Neural cell (in vitro differentiated cells): Measurements from ENCODE around the gene PRR18. TPM values are rescaled to one million over a fixed set of nuclear protein-coding genes. Genes with fewer than 3 reads are reported as not detected.

Experiments used
- H2AFZ ChIP-seq: fragments of 200-600, 300-800 bp; sonication (generic), shearing (Covaris generic); 2 replicates; pipeline ENCODE4 v1.6.0; 2014; ENCODE audit warnings: low read depth, mild to moderate bottlenecking, antibody characterized with exemption, low read length, moderate library complexity
- H3F3A ChIP-seq: fragments of 200-600 bp; shearing (Covaris generic); 2 replicates; pipeline ENCODE4 v1.6.1; 2016; ENCODE audit warnings: mild to moderate bottlenecking, moderate library complexity, mixed read lengths, antibody characterized with exemption, low read length; ENCODE audit not compliant: insufficient read depth, poor library complexity, severe bottlenecking
- H3K27ac ChIP-seq: fragments of 200-600, 300-800 bp; sonication (generic), shearing (Covaris generic); 2 replicates; pipeline ENCODE4 v1.5.1; 2014; ENCODE audit warnings: mild to moderate bottlenecking, low read length, moderate library complexity
- H3K27me3 ChIP-seq: fragments of 300-800, 200-600 bp; sonication (generic), shearing (Covaris generic); 2 replicates; pipeline ENCODE4 v1.6.0; 2014; ENCODE audit warnings: mild to moderate bottlenecking, low read depth, low read length, moderate library complexity; ENCODE audit not compliant: insufficient read depth
- H3K36me3 ChIP-seq: fragments of 300-800, 200-600 bp; sonication (generic), shearing (Covaris generic); 2 replicates; pipeline ENCODE4 v1.5.1; 2014; ENCODE audit warnings: mild to moderate bottlenecking, antibody characterized with exemption, low read length, moderate library complexity; ENCODE audit not compliant: insufficient read depth
- H3K4me2 ChIP-seq: fragments of 300-800, 200-600 bp; sonication (generic), shearing (Covaris generic); 2 replicates; pipeline ENCODE4 v1.6.0; 2014; ENCODE audit warnings: mild to moderate bottlenecking, low read length
- H3K4me3 ChIP-seq: fragments of 300-800, 200-600 bp; sonication (generic), shearing (Covaris generic); 2 replicates; pipeline ENCODE4 v1.5.1; 2014; ENCODE audit warnings: mild to moderate bottlenecking, low read length, moderate library complexity
- H3K79me2 ChIP-seq: fragments of 200-600 bp; shearing (Covaris generic); replicated peaks from 2 replicates; pipeline ENCODE4 v1.6.0; 2014; ENCODE audit warnings: mild to moderate bottlenecking, low read length, moderate library complexity; ENCODE audit not compliant: insufficient read depth
- H3K9ac ChIP-seq: fragments of 300-800, 200-600 bp; sonication (generic), shearing (Covaris generic); 2 replicates; pipeline ENCODE4 v1.6.1; 2016; ENCODE audit warnings: mild to moderate bottlenecking, low read length, mixed read lengths
- H3K9me2 ChIP-seq: fragments of 200-600 bp; shearing (Covaris generic); 2 replicates; pipeline ENCODE4 v1.6.1; 2016; ENCODE audit warnings: mild to moderate bottlenecking, low read length, mixed read lengths; ENCODE audit not compliant: insufficient read depth
- H3K9me3 ChIP-seq: fragments of 200-600, 300-800 bp; sonication (generic), shearing (Covaris generic); 2 replicates; pipeline ENCODE4 v1.6.1; 2016; ENCODE audit warnings: mild to moderate bottlenecking, mixed run types, low read length, moderate library complexity, mixed read lengths
- H4K20me1 ChIP-seq: fragments of 200-600 bp; shearing (Covaris generic); 2 replicates; pipeline ENCODE4 v1.6.1; 2016; ENCODE audit warnings: mild to moderate bottlenecking, mixed run types; ENCODE audit not compliant: insufficient read depth
- EP300 ChIP-seq: fragments of 450-650 bp; conservative IDR thresholded peaks from 2 replicates; pipeline ENCODE4 v1.6.1; 2014; ENCODE audit warnings: antibody characterized with exemption, mild to moderate bottlenecking, moderate library complexity; ENCODE audit not compliant: poor library complexity, severe bottlenecking
- EZH2 ChIP-seq: fragments of 200-600, 300-800 bp; shearing (Covaris generic), sonication (generic); IDR thresholded peaks from 2 replicates; pipeline ENCODE4 v1.6.1; 2014; ENCODE audit warnings: antibody characterized with exemption, low read length, borderline replicate concordance, mild to moderate bottlenecking; ENCODE audit not compliant: insufficient read depth, poor library complexity, severe bottlenecking
- MXI1 ChIP-seq: fragments of 450-650 bp; conservative IDR thresholded peaks from 2 replicates; pipeline ENCODE4 v1.6.1; 2014; ENCODE audit warnings: antibody characterized with exemption, mild to moderate bottlenecking; ENCODE audit not compliant: poor library complexity, severe bottlenecking
- POLR2AphosphoS5 ChIP-seq: IDR thresholded peaks from 2 replicates; pipeline ENCODE4 v1.6.1; 2012
- RAD21 ChIP-seq: fragments of 450-650 bp; conservative IDR thresholded peaks from 2 replicates; pipeline ENCODE4 v1.6.1; 2014; ENCODE audit warnings: antibody characterized with exemption, mild to moderate bottlenecking, moderate library complexity
- SMC3 ChIP-seq: fragments of 450-650 bp; conservative IDR thresholded peaks from 2 replicates; pipeline ENCODE4 v1.6.1; 2014; ENCODE audit warnings: antibody characterized with exemption, mild to moderate bottlenecking, moderate library complexity; ENCODE audit not compliant: poor library complexity
- TAF1 ChIP-seq: IDR thresholded peaks from 2 replicates; pipeline ENCODE4 v1.6.1; 2012; ENCODE audit warnings: low read depth
- polyA plus RNA-seq: library from polyadenylated mRNA; depleted of rRNA; stranded (reverse); fragments of >200 nt; gene quantifications from 2 replicates; pipeline ENCODE4 v1.2.3, GENCODE V29; 2014
- TF ChIP-seq, protein P1 (sequence below): fragments of 450-650 bp; IDR thresholded peaks from 2 replicates; pipeline ENCODE4 v1.5.1; 2014; ENCODE audit warnings: antibody characterized with exemption, mild to moderate bottlenecking, moderate library complexity; ENCODE audit not compliant: poor library complexity, severe bottlenecking
- TF ChIP-seq, protein P2 (sequence below): IDR thresholded peaks from 2 replicates; pipeline ENCODE4 v1.6.1; 2012; ENCODE audit warnings: borderline replicate concordance

PRR18 gene
- polyA plus RNA-seq, 1 donor from 2014 or later, result not detected

DNA sequence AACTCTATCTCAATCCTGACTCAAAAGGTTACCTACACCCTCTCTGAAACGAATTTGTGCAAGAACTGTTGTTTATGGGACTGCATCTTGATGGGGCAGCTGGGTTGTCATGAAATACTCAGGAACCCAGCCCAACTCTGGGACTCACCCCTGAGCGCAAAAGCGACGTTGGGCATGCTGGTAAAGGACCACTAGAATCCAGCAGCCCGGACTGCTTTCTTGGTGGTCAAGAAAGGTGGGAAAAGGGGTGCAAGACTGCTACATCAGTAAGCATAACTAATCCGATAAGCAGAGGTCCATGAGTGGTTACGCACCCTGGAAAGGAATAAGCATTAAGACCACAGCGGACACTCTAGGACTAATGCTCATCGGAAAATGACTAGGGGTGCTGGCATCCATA is 6.3 kb upstream of the PRR18 start:
- Histone ChIP-seq H3K79me2 (no peaks in the 10 kb centered on the region), H3F3A (no peaks in the 10 kb centered on the region), H3K9ac (no peak overlapping the region), H3K4me2 (no peak overlapping the region), H3K36me3 (no peaks in the 10 kb centered on the region), H3K4me3 (no peak overlapping the region), H3K27ac (no peak overlapping the region), H3K9me3 (no peaks in the 10 kb centered on the region), H3K9me2 (no peaks in the 10 kb centered on the region), H3K27me3 (peaks cover 14% of the 10 kb centered on the region), H4K20me1 (no peaks in the 10 kb centered on the region), H2AFZ (no peak overlapping the region)
- TF ChIP-seq RAD21 (no peak), SMC3 (no peak), MXI1 (no peak), EP300 (no peak), POLR2AphosphoS5 (no peak), TAF1 (no peak), EZH2 (no peak)
- TF ChIP-seq, protein P1, sequence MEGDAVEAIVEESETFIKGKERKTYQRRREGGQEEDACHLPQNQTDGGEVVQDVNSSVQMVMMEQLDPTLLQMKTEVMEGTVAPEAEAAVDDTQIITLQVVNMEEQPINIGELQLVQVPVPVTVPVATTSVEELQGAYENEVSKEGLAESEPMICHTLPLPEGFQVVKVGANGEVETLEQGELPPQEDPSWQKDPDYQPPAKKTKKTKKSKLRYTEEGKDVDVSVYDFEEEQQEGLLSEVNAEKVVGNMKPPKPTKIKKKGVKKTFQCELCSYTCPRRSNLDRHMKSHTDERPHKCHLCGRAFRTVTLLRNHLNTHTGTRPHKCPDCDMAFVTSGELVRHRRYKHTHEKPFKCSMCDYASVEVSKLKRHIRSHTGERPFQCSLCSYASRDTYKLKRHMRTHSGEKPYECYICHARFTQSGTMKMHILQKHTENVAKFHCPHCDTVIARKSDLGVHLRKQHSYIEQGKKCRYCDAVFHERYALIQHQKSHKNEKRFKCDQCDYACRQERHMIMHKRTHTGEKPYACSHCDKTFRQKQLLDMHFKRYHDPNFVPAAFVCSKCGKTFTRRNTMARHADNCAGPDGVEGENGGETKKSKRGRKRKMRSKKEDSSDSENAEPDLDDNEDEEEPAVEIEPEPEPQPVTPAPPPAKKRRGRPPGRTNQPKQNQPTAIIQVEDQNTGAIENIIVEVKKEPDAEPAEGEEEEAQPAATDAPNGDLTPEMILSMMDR, result no peak
- TF ChIP-seq, protein P2, sequence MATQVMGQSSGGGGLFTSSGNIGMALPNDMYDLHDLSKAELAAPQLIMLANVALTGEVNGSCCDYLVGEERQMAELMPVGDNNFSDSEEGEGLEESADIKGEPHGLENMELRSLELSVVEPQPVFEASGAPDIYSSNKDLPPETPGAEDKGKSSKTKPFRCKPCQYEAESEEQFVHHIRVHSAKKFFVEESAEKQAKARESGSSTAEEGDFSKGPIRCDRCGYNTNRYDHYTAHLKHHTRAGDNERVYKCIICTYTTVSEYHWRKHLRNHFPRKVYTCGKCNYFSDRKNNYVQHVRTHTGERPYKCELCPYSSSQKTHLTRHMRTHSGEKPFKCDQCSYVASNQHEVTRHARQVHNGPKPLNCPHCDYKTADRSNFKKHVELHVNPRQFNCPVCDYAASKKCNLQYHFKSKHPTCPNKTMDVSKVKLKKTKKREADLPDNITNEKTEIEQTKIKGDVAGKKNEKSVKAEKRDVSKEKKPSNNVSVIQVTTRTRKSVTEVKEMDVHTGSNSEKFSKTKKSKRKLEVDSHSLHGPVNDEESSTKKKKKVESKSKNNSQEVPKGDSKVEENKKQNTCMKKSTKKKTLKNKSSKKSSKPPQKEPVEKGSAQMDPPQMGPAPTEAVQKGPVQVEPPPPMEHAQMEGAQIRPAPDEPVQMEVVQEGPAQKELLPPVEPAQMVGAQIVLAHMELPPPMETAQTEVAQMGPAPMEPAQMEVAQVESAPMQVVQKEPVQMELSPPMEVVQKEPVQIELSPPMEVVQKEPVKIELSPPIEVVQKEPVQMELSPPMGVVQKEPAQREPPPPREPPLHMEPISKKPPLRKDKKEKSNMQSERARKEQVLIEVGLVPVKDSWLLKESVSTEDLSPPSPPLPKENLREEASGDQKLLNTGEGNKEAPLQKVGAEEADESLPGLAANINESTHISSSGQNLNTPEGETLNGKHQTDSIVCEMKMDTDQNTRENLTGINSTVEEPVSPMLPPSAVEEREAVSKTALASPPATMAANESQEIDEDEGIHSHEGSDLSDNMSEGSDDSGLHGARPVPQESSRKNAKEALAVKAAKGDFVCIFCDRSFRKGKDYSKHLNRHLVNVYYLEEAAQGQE, result no peak

DNA sequence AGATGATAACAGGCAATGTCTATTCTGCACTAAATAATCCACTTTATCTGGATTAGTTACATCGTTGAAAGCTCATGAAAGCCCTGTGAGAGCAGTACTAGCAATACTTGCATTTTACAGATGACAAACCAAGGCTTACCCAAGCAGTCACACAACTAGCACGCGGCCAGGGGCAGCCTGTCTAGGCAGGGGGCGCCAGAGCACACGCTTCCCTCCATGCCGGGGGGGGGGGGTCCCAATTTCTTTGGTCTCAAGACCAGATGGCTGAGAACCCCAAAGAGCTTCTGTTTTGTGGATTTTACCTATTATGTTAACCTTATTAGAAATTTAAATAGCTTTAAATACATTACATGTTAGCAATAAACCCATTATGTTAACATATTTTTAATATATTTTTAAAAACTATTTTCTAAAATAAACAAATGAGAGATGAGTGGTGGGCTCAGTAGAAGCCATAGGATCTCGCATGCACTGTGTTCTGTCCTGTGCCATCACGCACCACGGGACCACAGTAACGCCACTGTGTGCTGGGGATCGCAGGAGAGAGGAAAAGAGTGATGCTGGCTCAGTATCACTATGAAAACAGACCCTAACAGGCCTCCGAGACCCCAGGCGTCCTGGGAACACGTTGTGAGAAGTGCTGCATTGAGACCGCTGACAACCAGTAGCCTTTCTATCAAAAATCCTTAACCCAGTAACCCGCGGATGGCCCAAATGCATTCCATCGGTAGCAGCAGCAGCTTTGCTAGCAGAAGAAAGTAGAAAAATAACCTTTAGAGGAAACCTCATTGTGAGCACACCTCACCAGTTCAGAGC is 5.3 kb upstream of the PRR18 start:
- no peak for TF ChIP-seq RAD21
- TF ChIP-seq, protein P2, result no peak
- TF ChIP-seq, protein P1, result peak; percentile 29
- no peak for TF ChIP-seq MXI1
- no peak overlapping the region for H2AFZ ChIP-seq
- no peaks in the 10 kb centered on the region for H3F3A ChIP-seq
- no peak overlapping the region for H3K27ac ChIP-seq
- no peaks in the 10 kb centered on the region for H3K9me3 ChIP-seq
- no peak overlapping the region for H3K4me2 ChIP-seq
- H3K4me3 ChIP-seq, result no peak overlapping the region
- H3K27me3 ChIP-seq, result peaks cover 23% of the 10 kb centered on the region
- no peaks in the 10 kb centered on the region for H3K36me3 ChIP-seq
- no peaks in the 10 kb centered on the region for H3K9me2 ChIP-seq
- no peaks in the 10 kb centered on the region for H4K20me1 ChIP-seq
- no peaks in the 10 kb centered on the region for H3K79me2 ChIP-seq
- no peak overlapping the region for H3K9ac ChIP-seq
